ENCODE measurements around the gene GLS.
"Not testable (repeated sequence)": the region's sequence is repeated elsewhere in the genome, so short reads cannot be mapped to it uniquely, and the experiment has no call there.

GLS gene

GRCh38 chr2:190880378-190881083 lies at the start of gene GLS:
Gene GLS, plus strand, starts transcription at chr2:190880821. Its CDS starts 264 bp downstream, at chr2:190881085.
- peak; percentile 92 to 95 for DNase-seq

DNA sequence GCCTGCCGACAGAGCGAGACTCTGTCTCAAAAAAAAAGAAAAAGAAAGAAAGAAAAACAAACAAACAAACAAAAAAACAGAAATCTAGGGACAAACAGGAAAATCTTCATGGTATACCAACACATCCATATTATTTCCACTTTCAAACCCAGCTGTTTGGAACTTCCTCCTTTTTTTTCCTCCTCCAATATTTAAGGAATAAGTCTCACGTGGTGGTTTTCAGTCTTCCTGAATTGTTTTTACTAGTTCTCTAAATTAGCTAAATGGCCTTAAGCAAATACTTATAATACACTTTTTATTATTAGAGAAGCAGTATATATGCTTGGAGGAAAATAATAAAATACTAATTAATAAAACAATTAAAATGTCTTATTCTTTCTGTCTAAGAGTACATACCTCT lies 48.7 kb upstream of the GLS start:
- DNase-seq, result no peak

- no peak for DNase-seq
Observed at GRCh38 chr2:190834890-190835208, 45.8 kb upstream of the GLS start.

DNA sequence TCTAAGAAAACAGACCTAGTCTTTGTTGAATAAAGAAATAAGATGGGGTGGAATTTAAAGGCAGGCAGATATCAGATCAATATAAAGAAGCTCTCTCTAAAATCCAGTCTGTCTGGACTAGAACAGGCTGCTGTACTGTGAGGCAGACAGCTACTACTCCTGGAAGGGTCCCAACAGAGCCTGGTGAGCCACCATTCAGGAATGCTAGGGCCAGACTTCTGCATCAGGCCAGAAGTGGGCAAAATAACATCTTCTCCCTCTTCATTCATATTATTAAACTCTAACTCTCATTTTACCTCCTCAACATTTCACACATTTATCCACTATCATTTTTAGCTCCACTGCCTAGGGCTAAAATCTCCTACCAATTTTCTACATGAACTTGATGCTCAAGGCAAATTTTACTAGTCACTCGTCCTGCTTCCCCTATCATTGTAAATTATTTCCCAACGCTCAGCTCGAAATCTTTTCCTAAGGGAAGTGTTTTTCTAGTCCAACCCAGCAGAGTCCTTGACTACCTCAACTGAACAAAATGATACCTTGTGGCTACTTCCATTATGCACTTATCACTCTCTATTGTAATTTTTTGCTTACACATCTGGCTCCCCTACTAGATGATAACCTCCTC lies 45.2 kb upstream of the GLS start:
- DNase-seq, result no peak

DNA sequence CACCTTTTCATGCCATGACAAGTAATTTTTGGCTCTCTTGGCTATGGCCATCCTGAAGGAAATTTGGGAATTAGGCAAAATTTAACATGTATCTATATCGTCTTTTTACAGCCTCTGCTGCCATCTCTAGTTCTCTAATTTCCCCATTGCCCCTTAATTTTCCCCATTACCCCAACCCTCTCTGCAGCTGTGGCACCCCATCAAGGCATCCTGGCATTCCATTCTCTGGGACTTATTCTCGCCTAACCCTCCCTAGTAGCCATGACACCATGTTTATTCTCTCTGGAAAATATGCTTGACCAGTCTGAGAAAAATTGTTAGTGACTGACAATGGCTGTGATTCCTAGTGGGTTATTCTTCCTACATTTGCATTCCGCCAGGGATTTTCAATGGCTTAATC lies 43.9 kb upstream of the GLS start:
- no peak for DNase-seq

GRCh38 chr2:190837420-190837819 lies 43.2 kb upstream of the GLS start:
- DNase-seq, result no peak

GRCh38 chr2:190837952-190838361 lies 42.7 kb upstream of the GLS start:
- no peak for DNase-seq

DNA sequence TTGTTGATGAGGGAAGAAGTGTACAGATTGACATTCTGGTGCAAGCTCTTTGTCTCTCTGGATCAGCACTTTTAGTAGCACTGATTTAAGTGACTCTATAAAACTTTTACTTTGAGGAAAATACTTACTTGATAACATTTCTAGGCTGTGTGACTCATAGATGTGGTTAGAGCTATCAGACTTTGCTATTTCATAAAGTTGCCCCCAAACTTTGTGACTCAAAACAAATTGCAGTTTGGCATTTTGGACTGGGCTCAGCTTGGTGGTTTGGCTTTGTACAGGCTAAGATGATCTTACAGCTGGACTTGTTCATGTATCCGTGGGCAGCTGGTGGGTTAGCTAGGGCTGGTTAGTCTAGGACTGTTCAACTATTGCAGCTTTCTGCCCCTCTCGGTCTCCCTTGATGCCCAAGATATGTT lies 42.1 kb upstream of the GLS start:
- DNase-seq, result no peak

- DNase-seq, result no peak
Observed at GRCh38 chr2:190840569-190841172, 40.0 kb upstream of the GLS start.

GRCh38 chr2:190841707-190842505 lies 38.7 kb upstream of the GLS start:
- no peak for DNase-seq

DNA sequence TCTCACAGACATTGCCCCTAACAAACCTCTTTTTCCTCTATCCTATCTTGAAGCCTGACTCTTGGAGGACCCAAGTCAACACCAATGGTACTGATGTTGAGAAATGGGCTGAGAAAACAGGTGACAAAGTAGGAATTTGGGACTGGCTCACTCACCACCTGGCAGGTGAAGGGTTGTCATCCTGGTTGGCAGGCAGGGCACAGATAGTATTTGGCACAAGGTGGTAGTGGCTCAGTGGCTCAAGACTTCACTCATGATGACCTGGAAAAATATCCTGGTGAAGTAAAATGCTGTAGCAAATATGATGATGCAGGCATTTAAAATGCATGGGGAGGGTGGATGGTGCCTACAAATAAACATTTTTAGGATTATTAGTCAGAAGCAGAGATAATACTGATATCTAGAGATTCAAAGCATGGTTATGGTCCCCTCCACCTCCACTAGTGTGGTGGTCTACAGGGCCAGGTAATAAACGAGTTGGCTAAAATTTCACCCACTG lies 38.0 kb upstream of the GLS start:
- no peak for DNase-seq

DNA sequence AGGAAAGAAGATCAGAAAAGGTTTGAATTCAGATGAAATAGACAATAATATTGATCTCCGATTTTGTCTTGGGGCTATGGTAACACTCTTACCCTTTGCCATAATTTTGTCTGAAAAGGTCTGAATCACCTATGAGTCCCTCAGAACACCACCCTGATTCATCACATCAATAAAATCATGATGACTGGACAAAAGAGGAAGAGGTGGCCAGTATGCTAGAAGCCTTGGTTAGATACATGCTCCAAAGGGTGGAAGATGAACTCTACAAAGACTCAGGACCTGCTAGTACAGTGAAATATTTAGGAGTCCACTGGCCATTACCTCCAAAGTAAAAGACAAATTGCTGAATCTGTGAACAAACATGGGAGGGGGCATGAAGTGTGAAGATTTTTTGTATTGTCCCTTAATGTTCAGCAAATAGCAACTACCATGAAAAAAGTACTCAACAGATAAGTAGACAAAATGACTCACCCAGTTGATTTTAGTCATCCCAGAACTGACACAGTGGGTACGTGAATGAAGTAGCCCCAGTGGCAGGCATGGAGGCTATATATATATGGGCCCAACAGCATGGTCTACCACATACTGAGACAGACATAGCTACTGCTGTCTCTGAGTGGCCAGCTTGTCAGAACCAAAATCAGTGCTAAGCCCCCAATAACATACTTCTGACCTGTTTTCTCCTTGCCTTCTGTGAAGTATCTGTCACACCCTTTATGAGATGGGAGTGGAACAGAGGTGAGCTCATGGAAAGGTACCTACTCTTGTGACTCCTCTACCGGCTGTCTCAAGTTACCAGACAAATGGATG lies 36.5 kb upstream of the GLS start:
- peak; percentile 10 to 35 for DNase-seq

DNA sequence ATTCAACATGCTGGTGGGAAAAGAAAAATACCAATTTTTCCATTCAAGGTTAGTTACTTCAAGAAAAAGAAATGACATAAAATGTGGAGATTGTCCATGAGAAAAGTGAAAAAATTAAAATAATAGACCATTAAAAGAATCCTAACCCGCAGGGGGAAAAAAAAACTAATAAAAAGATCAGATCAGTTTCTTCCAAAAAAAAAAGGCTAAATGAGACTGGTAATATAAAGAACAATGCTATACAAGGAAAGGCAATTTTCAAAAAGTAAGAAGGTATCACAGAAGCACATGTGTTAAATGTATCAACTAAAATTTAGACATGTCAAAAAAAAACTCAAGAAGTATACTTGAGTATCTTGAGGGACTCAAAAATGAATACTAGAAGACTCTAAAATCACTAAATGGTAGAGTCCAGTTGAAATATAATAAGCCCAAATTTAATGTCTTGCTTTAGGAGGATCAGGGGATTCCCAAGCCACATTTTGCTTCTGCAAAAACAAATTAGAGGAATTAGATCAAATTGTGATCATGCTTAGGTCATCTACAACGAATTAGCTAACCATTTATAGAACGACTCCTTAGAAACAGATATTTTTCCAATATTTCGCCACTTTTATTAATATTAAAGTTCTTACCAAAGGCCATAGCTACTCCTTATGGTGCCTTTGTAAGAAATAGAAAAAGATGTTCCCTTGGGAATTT lies 35.8 kb upstream of the GLS start:
- DNase-seq, result no peak

GRCh38 chr2:190846746-190847145 lies 33.9 kb upstream of the GLS start:
- no peak for DNase-seq

- DNase-seq, result no peak
Observed at GRCh38 chr2:190847504-190848081, 33.0 kb upstream of the GLS start.

GRCh38 chr2:190849774-190850173 lies 30.8 kb upstream of the GLS start:
- no peak for DNase-seq

DNA sequence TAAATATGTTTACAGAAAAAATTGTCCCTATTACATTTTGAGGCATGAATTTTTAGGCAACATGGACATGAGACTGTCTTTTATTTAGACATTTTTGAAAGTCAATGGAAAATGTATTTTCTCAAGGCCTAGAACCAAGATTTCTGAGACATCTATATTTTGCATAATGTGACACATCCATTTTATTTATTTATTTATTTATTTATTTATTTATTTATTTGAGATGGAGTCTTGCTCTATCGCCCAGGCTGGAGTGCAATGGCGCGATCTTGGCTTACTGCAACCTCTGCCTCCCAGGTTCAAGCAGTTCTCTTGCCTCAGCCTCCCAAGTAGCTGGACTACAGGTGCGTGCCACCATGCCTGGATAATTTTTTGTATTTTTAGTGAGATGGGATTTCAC lies 27.6 kb upstream of the GLS start:
- not testable (repeated sequence) for DNase-seq

GRCh38 chr2:190853531-190854383 lies 26.9 kb upstream of the GLS start:
- no peak for DNase-seq

DNA sequence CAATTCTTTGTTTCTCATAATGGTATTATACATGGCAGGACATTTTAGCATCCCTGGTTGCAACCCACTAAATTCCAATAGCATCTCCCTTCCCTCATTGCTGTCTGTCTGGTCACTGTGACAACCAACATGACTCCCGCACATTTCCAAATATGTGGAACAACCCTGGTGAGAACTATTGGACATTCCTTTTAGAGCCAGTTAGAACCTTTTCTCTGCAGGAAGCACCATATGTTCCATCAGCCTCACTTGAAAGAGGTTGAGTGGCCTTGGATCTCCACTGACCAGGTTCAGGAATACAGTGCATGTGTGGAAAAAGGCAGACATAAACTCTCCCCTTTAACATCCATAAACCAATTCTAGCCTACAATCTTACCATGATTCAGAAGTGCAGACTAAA lies 25.9 kb upstream of the GLS start:
- no peak for DNase-seq

- DNase-seq, result no peak
Observed at GRCh38 chr2:190855245-190855644, 25.4 kb upstream of the GLS start.

DNA sequence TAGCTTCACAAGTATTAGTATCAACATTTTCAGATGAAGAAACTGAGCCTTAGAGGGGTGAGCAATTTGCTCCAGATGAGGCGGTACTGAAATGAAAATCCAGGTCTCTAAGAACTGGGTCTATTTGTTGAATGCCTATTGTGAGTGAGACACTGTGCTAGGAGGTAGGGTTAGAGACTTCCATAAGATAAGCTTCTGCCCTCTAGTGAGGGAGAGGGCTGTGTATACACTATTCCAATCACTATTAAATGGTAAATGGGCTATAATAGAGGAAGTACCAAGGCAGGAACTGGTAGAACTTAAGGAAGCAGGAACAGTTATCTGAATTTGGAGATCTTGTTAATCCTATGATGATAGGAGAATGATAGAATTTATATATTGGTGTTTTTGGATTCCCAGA lies 23.6 kb upstream of the GLS start:
- DNase-seq, result no peak
